ENCODE measurements around the gene HABP4.

DNA sequence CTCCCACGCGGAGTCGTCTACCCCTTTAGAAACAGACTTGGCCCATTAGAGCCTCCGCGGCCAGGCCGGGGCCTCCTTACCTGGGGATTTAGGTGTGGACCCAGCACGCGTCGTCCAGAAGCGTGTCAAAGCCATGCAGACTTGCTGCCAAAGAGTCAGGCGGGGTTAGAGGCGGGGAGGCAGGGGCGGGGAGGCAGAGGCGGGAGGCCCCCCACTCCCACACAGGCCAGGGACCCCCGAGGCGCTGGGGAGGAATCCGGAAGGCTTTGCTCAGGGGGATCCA, 47.1 kb downstream of the HABP4 start:
- TF ChIP-seq, protein P1, sequence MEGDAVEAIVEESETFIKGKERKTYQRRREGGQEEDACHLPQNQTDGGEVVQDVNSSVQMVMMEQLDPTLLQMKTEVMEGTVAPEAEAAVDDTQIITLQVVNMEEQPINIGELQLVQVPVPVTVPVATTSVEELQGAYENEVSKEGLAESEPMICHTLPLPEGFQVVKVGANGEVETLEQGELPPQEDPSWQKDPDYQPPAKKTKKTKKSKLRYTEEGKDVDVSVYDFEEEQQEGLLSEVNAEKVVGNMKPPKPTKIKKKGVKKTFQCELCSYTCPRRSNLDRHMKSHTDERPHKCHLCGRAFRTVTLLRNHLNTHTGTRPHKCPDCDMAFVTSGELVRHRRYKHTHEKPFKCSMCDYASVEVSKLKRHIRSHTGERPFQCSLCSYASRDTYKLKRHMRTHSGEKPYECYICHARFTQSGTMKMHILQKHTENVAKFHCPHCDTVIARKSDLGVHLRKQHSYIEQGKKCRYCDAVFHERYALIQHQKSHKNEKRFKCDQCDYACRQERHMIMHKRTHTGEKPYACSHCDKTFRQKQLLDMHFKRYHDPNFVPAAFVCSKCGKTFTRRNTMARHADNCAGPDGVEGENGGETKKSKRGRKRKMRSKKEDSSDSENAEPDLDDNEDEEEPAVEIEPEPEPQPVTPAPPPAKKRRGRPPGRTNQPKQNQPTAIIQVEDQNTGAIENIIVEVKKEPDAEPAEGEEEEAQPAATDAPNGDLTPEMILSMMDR (IDR thresholded peaks at IDR 0.05; ENCODE audit: low read depth, low read length), result no peak
- TF ChIP-seq EZH2phosphoT487 (IDR thresholded peaks at IDR 0.05; ENCODE audit: low read depth), result no peak
